GM23248 (cell line): Measurements from ENCODE around the gene CTNND2.

ENCODE experiments used
- EZH2 ChIP-seq: fragments of 200-600 bp; sonication (generic); IDR thresholded peaks from 2 replicates; pipeline ENCODE4 v1.6.1; 2018; ENCODE audit warnings: antibody characterized with exemption, mild to moderate bottlenecking; ENCODE audit not compliant: insufficient read depth, poor library complexity, severe bottlenecking
- EZH2phosphoT487 ChIP-seq: fragments of 200-600 bp; sonication (generic); IDR thresholded peaks from 2 replicates; pipeline ENCODE4 v1.6.1; 2018; ENCODE audit warnings: antibody characterized with exemption, moderate library complexity, mild to moderate bottlenecking, low read depth; ENCODE audit not compliant: insufficient read depth

DNA sequence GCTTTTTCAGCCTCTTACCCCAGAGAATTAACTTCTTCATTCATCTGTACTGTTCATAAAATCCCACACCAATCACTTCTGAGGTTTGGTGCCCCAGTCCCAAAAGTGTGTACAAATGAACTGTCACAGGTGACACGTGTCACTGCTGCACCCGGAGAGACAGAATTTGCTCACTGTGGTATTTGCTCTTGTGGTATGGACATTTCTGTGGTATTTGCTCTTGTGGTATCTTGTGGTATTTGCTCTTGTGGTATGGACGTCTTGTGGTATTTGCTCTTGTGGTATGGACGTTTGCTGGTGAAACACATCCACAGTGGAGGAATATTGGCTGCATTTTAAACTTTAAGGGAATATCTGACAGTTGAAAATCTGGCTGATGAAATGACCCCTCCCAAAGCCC, 928.3 kb downstream of the CTNND2 start:
- no peak for TF ChIP-seq EZH2
- no peak for TF ChIP-seq EZH2phosphoT487
